Epithelial cell of prostate (primary cell): ENCODE data around the gene TMEM171.

Source experiments
- DNase-seq: peaks from one replicate; pipeline ENCODE4 v3.0.0-alpha.2; 2011; ENCODE audit warnings: low read depth, low spot score
- H3K27ac ChIP-seq: fragments of 450-650 bp; 2 replicates; pipeline ENCODE4 v1.5.1; 2017; ENCODE audit warnings: mild to moderate bottlenecking

The TMEM171 gene

DNA sequence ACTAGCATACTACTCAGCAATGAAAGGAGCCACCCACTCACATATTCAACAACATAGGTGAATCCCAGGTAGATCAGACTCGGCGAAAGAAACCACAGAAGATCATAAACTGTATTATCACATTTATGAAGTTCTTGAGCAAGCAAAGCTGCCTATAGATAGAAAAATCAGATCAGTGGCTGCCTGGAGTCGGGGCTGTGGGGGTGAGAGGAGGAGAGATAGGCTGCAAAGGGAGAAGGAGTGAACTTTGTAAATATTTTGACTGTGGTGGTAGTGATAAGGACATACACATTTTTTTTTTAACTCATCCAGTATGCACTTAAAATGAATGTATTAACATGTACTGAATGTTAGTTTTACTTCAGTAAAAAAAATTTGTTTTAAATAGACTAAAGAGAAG is 29.2 kb downstream of the TMEM171 start:
- DNase-seq: no peak
- H3K27ac ChIP-seq: no peak overlapping the region

GRCh38 chr5:73150876-73151275 is 30.5 kb downstream of the TMEM171 start:
- H3K27ac ChIP-seq: no peak overlapping the region
- no peak for DNase-seq

DNA sequence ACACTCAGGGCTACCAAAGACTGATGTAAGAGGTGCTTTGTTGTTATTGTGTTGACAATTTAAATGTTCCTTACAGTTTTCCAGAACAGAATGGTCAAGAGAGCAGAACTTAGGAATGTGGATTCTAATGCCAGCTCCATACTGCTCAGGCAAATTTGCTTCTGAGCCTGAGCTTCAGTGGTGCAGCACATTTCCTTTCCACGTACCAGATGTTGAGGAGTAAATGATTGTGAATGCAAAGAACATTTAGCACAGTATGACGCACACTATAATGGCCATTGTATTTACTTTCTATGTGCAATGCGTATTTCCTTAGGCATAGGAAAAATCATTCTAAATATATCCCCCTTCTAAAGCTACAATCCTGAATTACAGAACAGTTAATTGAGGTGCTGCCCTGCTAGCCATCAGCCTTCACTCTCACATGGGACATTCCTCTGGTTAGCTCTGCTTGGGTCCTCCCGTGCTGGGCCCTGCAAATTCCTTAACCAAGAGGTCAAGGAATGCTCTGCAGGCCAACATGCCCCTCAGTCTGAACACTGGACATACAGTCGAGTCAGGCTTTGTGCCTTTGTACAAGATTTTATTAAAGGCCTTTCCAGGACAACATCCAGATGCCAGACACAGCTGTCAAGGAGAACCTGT is 31.5 kb downstream of the TMEM171 start:
- DNase-seq: no peak
- no peak overlapping the region for H3K27ac ChIP-seq

- H3K27ac ChIP-seq: no peak overlapping the region
- no peak for DNase-seq
Observed at GRCh38 chr5:73152411-73153388, 32.3 kb downstream of the TMEM171 start.

DNA sequence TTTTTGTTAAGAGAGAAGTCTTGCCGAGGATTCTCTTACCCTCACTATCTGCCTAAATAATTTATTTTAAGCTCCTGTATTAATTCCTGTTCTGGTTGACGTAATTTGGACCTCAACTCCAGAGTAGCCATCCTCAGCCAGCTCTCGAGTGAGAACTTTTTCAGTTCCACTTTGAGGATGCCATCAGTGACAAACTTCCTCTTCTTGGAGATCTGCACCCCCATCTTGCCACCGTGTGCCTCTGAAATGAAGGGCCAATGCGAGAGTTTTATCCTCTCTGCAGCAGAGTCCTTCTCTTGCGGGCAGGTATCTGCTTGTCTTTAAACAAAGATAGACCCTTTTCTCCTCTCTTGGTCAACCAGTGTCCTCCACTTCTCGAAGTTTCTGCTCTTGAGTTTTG is 33.1 kb downstream of the TMEM171 start:
- DNase-seq: no peak
- no peak overlapping the region for H3K27ac ChIP-seq

GRCh38 chr5:73154208-73155006 is 34.0 kb downstream of the TMEM171 start:
- DNase-seq: no peak
- no peak overlapping the region for H3K27ac ChIP-seq

GRCh38 chr5:73155271-73156222 is 35.2 kb downstream of the TMEM171 start:
- no peak overlapping the region for H3K27ac ChIP-seq
- no peak for DNase-seq

DNA sequence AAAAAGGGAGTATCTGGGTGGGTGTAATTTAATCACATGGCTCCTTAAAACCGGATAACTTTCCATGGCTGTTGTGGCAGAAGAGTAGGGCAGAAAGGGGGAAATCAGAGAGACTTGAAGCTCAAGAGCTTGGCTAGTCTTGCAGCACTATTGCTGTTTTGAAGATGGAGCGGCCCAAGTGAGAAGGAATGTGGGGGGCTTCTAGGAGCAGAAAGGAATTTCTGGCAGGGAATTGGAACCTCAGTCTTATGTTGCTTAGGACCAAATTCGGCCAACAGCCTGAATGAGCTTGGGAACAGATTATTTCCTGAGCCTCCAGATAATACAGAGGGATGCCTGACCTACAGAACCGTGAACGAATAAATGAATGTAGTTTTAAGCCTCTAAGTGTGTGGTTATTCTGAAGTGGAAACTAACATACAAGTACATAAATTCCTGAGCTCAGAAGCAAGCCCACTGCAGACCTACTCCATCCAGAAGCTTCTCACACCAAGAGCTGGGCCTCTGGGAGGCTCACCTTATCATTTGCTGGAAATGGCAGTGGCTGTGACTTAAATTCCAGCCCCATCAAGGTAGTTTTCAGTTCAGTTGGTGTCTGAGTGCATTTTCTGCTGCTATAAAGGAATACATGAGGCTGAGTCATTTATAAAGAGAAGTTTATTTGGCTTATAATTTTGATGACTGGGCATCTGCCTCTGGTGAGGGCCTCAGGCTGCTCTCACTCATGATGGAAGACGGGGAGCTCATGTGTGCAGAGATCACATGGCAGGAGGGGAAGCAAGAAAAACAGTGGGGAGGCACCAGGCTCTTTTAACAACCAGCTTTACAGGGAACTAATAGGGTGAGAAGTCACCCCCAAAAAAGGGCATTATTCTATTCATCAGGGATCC is 37.3 kb downstream of the TMEM171 start:
- no peak overlapping the region for H3K27ac ChIP-seq
- DNase-seq: no peak

DNA sequence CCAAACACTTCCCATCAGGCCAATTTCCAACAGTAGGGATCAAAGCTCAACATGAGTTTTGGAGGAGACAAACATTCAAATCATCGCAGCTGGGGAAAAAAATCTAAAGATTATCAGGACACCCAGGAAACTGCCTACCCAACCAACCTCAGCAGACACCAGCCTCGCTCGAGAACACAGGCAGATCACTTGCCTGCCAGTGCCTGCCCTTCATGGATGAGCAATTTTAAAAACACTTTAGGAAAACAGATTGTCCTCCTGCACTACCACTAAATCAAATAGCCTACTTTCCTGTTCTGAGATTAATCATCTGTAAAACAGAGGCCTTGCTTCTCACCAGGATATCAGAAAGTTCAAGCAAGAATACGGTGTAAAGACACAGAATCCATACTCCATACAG is 37.9 kb downstream of the TMEM171 start:
- H3K27ac ChIP-seq: no peak overlapping the region
- DNase-seq: no peak

DNA sequence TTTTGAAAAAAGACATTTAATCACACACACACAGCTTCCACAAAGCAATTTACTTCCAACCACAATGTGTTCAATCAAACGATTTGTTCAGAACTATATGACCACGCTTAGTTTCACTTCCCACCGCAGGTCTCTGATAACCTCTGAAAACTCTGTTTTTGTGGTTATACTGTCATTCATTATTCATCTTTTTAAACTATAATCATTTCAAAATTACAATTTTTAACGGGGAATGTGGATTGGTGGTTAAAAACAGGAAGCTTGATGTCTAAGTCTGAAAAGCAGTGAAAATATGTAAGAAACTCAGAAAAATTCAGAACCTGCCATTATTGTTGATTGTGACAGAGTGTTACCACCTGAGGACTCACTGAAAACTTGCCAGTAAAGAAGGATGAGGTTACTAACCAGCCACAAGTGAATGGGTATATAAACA is 39.9 kb downstream of the TMEM171 start:
- no peak overlapping the region for H3K27ac ChIP-seq
- DNase-seq: no peak

GRCh38 chr5:73170522-73170921 is 50.1 kb downstream of the TMEM171 start:
- H3K27ac ChIP-seq: no peak overlapping the region
- no peak for DNase-seq

GRCh38 chr5:73171495-73171894 is 51.1 kb downstream of the TMEM171 start:
- H3K27ac ChIP-seq: no peak overlapping the region
- DNase-seq: no peak

GRCh38 chr5:73172951-73173350 is 52.6 kb downstream of the TMEM171 start, which contains the start of gene TMEM174:
Gene TMEM174 (plus strand): TSS chr5:73173193. CDS start chr5:73173244, 51 bp downstream.
- H3K27ac ChIP-seq: no peak within 1 kb of the TSS
- DNase-seq: no peak

- H3K27ac ChIP-seq: no peak overlapping the region
- no peak for DNase-seq
Observed at GRCh38 chr5:73174100-73174815, 53.9 kb downstream of the TMEM171 start.

DNA sequence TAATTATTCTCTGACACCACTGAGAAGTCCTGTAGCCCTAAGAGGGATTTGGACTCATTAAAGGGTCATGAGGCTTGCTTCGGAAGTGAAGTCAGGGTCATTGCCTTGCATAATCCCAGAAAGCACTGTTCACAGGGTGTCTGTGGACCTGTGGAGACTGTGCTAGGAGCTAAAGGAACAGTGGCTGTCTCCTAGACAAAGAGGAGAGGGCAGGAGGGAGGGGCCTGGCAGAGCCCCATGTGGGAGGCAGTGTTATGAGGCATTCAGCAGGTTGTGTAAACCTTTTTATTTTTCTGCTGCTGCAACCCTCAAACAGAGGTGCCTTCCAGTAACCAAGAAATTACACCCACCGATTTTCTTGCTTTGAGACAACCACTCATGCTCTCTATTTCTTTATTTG is 55.9 kb downstream of the TMEM171 start:
- DNase-seq: no peak
- H3K27ac ChIP-seq: no peak overlapping the region

- H3K27ac ChIP-seq: no peak overlapping the region
- no peak for DNase-seq
Observed at GRCh38 chr5:73178265-73178664, 57.9 kb downstream of the TMEM171 start.

- no peak for DNase-seq
Observed at GRCh38 chr5:73179730-73180129, 59.4 kb downstream of the TMEM171 start.

GRCh38 chr5:73180566-73180965 is 60.2 kb downstream of the TMEM171 start:
- no peak overlapping the region for H3K27ac ChIP-seq
- DNase-seq: no peak

More at GRCh38 chr5:73179730-73180129, 59.4 kb downstream of the TMEM171 start:
- H3K27ac ChIP-seq: no peak overlapping the region
